HG02970 (cell line): ENCODE results near the gene MPP7.

Experiments used
- ATAC-seq: cut with Tn5 transposase; IDR thresholded peaks from one replicate; pipeline ENCODE4 v1.9.1; 2021; ENCODE audit warnings: mild to moderate bottlenecking, moderate library complexity, moderate number of reproducible peaks; ENCODE audit not compliant: unreplicated experiment, low FRiP score

Gene MPP7

GRCh38 chr10:28276384-28276783, 26.5 kb downstream of the MPP7 start:
- no peak for ATAC-seq

GRCh38 chr10:28274475-28274874, 28.4 kb downstream of the MPP7 start:
- ATAC-seq = no peak

- no peak for ATAC-seq
Observed at GRCh38 chr10:28273343-28273742, 29.5 kb downstream of the MPP7 start.

- no peak for ATAC-seq
Observed at GRCh38 chr10:28269842-28270456, 32.9 kb downstream of the MPP7 start.

GRCh38 chr10:28266449-28267224, 36.2 kb downstream of the MPP7 start:
- ATAC-seq = no peak

- no peak for ATAC-seq
Observed at GRCh38 chr10:28263136-28263857, 39.6 kb downstream of the MPP7 start.

GRCh38 chr10:28256776-28257175, 46.1 kb downstream of the MPP7 start:
- ATAC-seq = no peak

GRCh38 chr10:28254290-28254985, 48.4 kb downstream of the MPP7 start:
- ATAC-seq = no peak

GRCh38 chr10:28253169-28253785, 49.6 kb downstream of the MPP7 start:
- ATAC-seq = no peak
